Mammary epithelial cell (primary cell): ENCODE data around the gene AKAP13.

Source experiments
- CTCF ChIP-seq, 2 donors: IDR thresholded peaks in 1 of 2; conservative IDR thresholded peaks in 1 of 2; 2 replicates each; pipeline ENCODE4 v1.5.1; 2011 to 2012; ENCODE audit warnings: inconsistent platforms in 2 of 2, low read length in 2 of 2, mild to moderate bottlenecking in 2 of 2, control low read depth in 1 of 2, low read depth in 1 of 2; ENCODE audit not compliant: insufficient read depth in 1 of 2; ENCODE audit errors: extremely low read depth in 1 of 2
- EZH2 ChIP-seq: IDR thresholded peaks from 2 replicates; pipeline ENCODE4 v1.6.1; 2012; ENCODE audit warnings: low read length, inconsistent platforms, borderline replicate concordance

- TF ChIP-seq EZH2 (no peak), CTCF (conservative IDR thresholded peaks at IDR 0.05 in 1 of 2, IDR thresholded peaks at IDR 0.05 in 1 of 2; ENCODE audit: extremely low read depth in 1 of 2, insufficient read depth in 1 of 2, low read depth in 1 of 2, low read length in 2 of 2) (no peak)
Observed at GRCh38 chr15:85455891-85456290, 75.5 kb downstream of the AKAP13 start.
